ENCODE results near the gene PAGE4.

The PAGE4 gene

GRCh38 chrX:49793686-49794085 lies 35.4 kb upstream of the PAGE4 start:
- TF ChIP-seq PPARA (CRISPR knock-in tag; IDR thresholded peaks at IDR 0.05; ENCODE audit: borderline replicate concordance): no peak
- TF ChIP-seq PATZ1 (CRISPR knock-in tag; IDR thresholded peaks at IDR 0.05; ENCODE audit: borderline replicate concordance): no peak
- TF ChIP-seq RARB (CRISPR knock-in tag; IDR thresholded peaks at IDR 0.05): no peak
- TF ChIP-seq ISL1 (CRISPR knock-in tag; IDR thresholded peaks at IDR 0.05): no peak
- no peak for TF ChIP-seq SNAI2 (CRISPR knock-in tag; IDR thresholded peaks at IDR 0.05)
- TF ChIP-seq, protein P1, sequence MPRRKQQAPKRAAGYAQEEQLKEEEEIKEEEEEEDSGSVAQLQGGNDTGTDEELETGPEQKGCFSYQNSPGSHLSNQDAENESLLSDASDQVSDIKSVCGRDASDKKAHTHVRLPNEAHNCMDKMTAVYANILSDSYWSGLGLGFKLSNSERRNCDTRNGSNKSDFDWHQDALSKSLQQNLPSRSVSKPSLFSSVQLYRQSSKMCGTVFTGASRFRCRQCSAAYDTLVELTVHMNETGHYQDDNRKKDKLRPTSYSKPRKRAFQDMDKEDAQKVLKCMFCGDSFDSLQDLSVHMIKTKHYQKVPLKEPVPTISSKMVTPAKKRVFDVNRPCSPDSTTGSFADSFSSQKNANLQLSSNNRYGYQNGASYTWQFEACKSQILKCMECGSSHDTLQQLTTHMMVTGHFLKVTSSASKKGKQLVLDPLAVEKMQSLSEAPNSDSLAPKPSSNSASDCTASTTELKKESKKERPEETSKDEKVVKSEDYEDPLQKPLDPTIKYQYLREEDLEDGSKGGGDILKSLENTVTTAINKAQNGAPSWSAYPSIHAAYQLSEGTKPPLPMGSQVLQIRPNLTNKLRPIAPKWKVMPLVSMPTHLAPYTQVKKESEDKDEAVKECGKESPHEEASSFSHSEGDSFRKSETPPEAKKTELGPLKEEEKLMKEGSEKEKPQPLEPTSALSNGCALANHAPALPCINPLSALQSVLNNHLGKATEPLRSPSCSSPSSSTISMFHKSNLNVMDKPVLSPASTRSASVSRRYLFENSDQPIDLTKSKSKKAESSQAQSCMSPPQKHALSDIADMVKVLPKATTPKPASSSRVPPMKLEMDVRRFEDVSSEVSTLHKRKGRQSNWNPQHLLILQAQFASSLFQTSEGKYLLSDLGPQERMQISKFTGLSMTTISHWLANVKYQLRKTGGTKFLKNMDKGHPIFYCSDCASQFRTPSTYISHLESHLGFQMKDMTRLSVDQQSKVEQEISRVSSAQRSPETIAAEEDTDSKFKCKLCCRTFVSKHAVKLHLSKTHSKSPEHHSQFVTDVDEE (CRISPR knock-in tag; IDR thresholded peaks at IDR 0.05): no peak
- no peak for TF ChIP-seq ARNTL (CRISPR knock-in tag; IDR thresholded peaks at IDR 0.05; ENCODE audit: borderline replicate concordance, low read depth)
- TF ChIP-seq ZNF565 (CRISPR knock-in tag; conservative IDR thresholded peaks at IDR 0.05; ENCODE audit: low read depth): no peak
- no peak for TF ChIP-seq BACH2 (CRISPR knock-in tag; IDR thresholded peaks at IDR 0.05; ENCODE audit: borderline replicate concordance)
- no peak for TF ChIP-seq ZNF70 (CRISPR knock-in tag; IDR thresholded peaks at IDR 0.05)
- TF ChIP-seq ZFP3 (CRISPR knock-in tag; IDR thresholded peaks at IDR 0.05): no peak
- no peak for TF ChIP-seq ZNF8 (CRISPR knock-in tag; IDR thresholded peaks at IDR 0.05)
- no peak for TF ChIP-seq CSDC2 (CRISPR knock-in tag; IDR thresholded peaks at IDR 0.05)
- no peak for TF ChIP-seq GLIS3 (CRISPR knock-in tag; IDR thresholded peaks at IDR 0.05)
- TF ChIP-seq OSR1 (CRISPR knock-in tag; IDR thresholded peaks at IDR 0.05): no peak
- no peak for TF ChIP-seq ZFP30 (CRISPR knock-in tag; IDR thresholded peaks at IDR 0.05)
- TF ChIP-seq, protein P2, sequence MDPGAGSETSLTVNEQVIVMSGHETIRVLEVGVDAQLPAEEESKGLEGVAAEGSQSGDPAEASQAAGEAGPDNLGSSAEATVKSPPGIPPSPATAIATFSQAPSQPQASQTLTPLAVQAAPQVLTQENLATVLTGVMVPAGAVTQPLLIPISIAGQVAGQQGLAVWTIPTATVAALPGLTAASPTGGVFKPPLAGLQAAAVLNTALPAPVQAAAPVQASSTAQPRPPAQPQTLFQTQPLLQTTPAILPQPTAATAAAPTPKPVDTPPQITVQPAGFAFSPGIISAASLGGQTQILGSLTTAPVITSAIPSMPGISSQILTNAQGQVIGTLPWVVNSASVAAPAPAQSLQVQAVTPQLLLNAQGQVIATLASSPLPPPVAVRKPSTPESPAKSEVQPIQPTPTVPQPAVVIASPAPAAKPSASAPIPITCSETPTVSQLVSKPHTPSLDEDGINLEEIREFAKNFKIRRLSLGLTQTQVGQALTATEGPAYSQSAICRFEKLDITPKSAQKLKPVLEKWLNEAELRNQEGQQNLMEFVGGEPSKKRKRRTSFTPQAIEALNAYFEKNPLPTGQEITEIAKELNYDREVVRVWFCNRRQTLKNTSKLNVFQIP (CRISPR knock-in tag; IDR thresholded peaks at IDR 0.05; ENCODE audit: borderline replicate concordance, low read depth): no peak
- no peak for ATAC-seq

- ATAC-seq: no peak
- no peak for TF ChIP-seq SNAI2 (CRISPR knock-in tag; IDR thresholded peaks at IDR 0.05)
- no peak for TF ChIP-seq TOX (CRISPR knock-in tag; IDR thresholded peaks at IDR 0.05; ENCODE audit: borderline replicate concordance)
- TF ChIP-seq BACH2 (CRISPR knock-in tag; IDR thresholded peaks at IDR 0.05; ENCODE audit: borderline replicate concordance): no peak
- TF ChIP-seq, protein P2 (CRISPR knock-in tag; IDR thresholded peaks at IDR 0.05; ENCODE audit: borderline replicate concordance, low read depth): no peak
- TF ChIP-seq ARNTL (CRISPR knock-in tag; IDR thresholded peaks at IDR 0.05; ENCODE audit: borderline replicate concordance, low read depth): no peak
- no peak for TF ChIP-seq TCF4 (CRISPR knock-in tag; IDR thresholded peaks at IDR 0.05; ENCODE audit: borderline replicate concordance)
- TF ChIP-seq PPARA (CRISPR knock-in tag; IDR thresholded peaks at IDR 0.05; ENCODE audit: borderline replicate concordance): no peak
- TF ChIP-seq, protein P3, sequence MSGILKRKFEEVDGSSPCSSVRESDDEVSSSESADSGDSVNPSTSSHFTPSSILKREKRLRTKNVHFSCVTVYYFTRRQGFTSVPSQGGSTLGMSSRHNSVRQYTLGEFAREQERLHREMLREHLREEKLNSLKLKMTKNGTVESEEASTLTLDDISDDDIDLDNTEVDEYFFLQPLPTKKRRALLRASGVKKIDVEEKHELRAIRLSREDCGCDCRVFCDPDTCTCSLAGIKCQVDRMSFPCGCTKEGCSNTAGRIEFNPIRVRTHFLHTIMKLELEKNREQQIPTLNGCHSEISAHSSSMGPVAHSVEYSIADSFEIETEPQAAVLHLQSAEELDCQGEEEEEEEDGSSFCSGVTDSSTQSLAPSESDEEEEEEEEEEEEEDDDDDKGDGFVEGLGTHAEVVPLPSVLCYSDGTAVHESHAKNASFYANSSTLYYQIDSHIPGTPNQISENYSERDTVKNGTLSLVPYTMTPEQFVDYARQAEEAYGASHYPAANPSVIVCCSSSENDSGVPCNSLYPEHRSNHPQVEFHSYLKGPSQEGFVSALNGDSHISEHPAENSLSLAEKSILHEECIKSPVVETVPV (CRISPR knock-in tag; IDR thresholded peaks at IDR 0.05): no peak
- TF ChIP-seq ESRRG (CRISPR knock-in tag; IDR thresholded peaks at IDR 0.05): no peak
- no peak for TF ChIP-seq ZNF8 (CRISPR knock-in tag; IDR thresholded peaks at IDR 0.05)
- no peak for TF ChIP-seq PATZ1 (CRISPR knock-in tag; IDR thresholded peaks at IDR 0.05; ENCODE audit: borderline replicate concordance)
- no peak for TF ChIP-seq RARB (CRISPR knock-in tag; IDR thresholded peaks at IDR 0.05)
Observed at GRCh38 chrX:49799828-49800227, 29.3 kb upstream of the PAGE4 start.

All from SK-N-SH treated with all-trans-retinoic acid at 6 μM for 48 hours (cell line).